PFSK-1 (cell line): ENCODE results near the gene XYLT1.

Source experiments
- FOXP2 ChIP-seq: optimal IDR thresholded peaks from 2 replicates; pipeline ENCODE3; 2011; ENCODE audit warnings: borderline replicate concordance, control low read depth, inconsistent platforms; ENCODE audit not compliant: insufficient read depth; ENCODE audit errors: extremely low read length, extremely low read depth
- POLR2AphosphoS5 ChIP-seq: IDR thresholded peaks from 2 replicates; pipeline ENCODE4 v1.6.1; 2012; ENCODE audit warnings: low read depth, mild to moderate bottlenecking, control low read depth, low read length, moderate library complexity
- TAF1 ChIP-seq: IDR thresholded peaks from 2 replicates; pipeline ENCODE4 v1.6.1; 2012; ENCODE audit warnings: low read length, control low read depth, borderline replicate concordance; ENCODE audit not compliant: insufficient read depth
- TF ChIP-seq, protein P1 (sequence below), 2 experiments: IDR thresholded peaks; 2 replicates each; pipeline versions ENCODE4 v1.6.1 to v1.8.0; 2011 to 2012; ENCODE audit warnings: low read depth in 2 of 2, low read length in 2 of 2, control low read depth in 1 of 2, inconsistent platforms in 1 of 2, mild to moderate bottlenecking in 1 of 2, moderate library complexity in 1 of 2; ENCODE audit not compliant: insufficient read depth in 1 of 2

GRCh38 chr16:17212606-17213005 is 258.2 kb downstream of the XYLT1 start:
- TF ChIP-seq POLR2AphosphoS5 (no peak), TAF1 (no peak), FOXP2 (no peak)
- TF ChIP-seq, protein P1, sequence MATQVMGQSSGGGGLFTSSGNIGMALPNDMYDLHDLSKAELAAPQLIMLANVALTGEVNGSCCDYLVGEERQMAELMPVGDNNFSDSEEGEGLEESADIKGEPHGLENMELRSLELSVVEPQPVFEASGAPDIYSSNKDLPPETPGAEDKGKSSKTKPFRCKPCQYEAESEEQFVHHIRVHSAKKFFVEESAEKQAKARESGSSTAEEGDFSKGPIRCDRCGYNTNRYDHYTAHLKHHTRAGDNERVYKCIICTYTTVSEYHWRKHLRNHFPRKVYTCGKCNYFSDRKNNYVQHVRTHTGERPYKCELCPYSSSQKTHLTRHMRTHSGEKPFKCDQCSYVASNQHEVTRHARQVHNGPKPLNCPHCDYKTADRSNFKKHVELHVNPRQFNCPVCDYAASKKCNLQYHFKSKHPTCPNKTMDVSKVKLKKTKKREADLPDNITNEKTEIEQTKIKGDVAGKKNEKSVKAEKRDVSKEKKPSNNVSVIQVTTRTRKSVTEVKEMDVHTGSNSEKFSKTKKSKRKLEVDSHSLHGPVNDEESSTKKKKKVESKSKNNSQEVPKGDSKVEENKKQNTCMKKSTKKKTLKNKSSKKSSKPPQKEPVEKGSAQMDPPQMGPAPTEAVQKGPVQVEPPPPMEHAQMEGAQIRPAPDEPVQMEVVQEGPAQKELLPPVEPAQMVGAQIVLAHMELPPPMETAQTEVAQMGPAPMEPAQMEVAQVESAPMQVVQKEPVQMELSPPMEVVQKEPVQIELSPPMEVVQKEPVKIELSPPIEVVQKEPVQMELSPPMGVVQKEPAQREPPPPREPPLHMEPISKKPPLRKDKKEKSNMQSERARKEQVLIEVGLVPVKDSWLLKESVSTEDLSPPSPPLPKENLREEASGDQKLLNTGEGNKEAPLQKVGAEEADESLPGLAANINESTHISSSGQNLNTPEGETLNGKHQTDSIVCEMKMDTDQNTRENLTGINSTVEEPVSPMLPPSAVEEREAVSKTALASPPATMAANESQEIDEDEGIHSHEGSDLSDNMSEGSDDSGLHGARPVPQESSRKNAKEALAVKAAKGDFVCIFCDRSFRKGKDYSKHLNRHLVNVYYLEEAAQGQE (IDR thresholded peaks at IDR 0.05; ENCODE audit: insufficient read depth in 1 of 2, low read depth in 2 of 2, low read length in 2 of 2): no peak
